Measurements from ENCODE around the gene LRRK1.
"Not testable (repeated sequence)": the region's sequence is repeated elsewhere in the genome, so short reads cannot be mapped to it uniquely, and the experiment has no call there.

Gene LRRK1

DNA sequence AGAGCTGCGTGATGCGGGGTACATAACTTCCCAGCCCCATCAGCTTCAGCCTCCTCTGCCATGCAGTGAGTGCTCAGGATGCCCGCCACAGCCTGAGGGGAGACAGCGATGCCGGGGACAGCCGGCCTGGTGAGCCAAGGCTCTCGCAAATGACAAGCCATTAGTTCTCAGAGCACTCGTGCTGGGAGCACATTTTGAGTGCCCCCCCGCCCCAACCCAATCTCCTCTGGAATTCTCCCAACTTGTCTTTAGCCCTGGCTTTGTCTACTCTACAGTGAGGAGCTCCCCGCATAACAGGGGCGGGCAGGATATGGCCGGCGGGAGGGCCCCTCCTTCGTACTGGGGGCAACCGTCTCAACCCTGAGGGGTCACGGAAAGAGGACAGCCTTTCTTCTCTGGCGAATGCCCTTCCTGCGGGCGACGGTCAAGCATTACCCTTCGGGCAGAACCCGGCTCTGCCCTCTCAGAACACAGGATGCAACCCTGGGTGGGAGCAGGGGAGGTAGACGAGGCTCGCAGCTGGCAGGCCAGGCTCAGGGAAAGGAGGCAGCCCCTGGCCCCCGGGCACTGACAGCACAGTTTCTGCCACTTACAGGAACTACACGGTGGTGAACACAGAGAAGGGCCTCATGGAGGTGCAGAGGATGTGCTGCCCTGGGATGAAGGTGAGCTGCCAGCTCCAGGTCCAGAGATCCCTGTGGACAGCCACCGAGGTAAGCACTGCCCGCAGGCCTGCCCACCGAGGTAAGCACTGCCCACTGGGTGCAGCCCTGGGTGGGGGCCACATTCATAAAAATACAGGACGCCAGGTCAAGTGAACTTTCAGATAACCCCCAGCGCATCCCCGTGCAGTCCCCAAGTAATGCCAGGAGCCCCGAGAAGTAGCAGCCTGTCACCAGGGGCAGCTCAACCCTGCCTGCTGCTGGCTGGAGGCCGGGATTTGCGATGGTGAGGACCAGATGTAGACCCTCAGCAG is 141.7 kb downstream of the LRRK1 start:
- DNase-seq: no peak

DNA sequence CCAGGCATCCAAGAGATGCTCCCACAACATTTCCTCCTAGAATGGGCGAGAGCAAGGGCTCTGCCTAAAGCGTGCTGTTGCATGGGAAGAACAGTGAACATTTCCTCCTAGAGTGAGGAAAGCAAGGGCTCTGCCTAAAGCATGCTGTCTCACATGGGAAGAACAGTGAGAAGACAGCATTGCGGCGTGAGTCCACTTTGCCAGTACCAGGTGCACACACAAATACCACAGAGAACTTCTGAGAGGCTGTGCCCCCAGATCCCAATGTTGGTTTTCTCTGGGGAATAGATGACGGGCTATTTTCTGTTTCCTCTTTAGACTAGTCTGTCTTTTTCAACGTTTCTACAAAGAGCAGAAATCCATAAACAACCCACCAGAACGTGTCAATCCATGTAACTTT is 142.9 kb downstream of the LRRK1 start:
- DNase-seq: no peak

DNA sequence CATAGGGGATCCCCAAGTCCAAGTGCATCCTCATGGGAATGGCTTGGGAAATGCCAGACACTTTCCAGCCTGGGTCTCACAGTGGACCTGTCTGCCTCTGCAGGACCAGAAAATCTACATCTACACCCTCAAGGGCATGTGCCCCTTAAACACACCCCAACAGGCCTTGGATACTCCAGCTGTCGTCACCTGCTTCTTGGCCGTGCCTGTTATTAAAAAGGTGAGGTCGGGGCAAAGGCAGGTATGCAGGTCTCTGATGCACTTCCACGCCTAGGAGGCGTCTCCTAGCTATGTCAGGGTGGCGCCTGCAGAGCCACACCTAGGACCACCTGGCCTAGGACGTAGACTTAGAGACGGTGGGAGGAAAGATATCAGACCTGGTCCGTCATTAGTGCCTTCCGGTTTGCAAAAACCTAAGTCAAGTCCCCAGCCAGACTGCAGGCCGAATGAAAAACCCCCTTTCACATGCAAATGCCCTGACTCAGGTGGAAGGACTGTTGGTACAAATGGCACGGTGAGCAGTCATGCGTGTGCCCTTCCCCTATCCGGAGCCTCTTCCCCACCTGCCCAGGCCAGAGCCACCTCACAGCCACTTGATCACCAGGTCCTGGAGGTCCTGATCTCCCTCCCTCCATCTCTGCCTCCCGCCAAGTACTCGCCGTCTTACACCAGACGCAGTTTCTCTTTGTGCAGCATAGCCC is 143.5 kb downstream of the LRRK1 start:
- DNase-seq: no peak

DNA sequence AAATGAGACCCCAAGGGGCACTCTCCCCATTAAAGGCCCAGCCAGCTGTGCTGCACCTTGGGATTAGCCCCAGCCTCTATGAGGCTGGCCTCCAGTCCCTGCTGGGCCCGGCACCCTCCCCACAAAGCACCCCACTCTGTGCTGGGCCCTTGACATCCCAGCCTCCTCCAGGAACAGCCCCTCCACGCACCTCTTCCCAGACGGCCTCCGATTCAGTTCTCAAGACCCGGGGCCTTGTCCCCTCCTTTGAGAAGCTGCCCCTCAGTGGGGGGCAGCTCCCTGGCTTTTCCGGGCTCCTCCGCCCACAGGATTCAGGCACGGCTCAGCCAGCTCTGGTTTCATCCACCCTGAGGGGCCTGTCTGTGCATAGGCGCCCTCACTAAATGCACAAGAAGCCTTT is 144.1 kb downstream of the LRRK1 start:
- no peak for DNase-seq

DNA sequence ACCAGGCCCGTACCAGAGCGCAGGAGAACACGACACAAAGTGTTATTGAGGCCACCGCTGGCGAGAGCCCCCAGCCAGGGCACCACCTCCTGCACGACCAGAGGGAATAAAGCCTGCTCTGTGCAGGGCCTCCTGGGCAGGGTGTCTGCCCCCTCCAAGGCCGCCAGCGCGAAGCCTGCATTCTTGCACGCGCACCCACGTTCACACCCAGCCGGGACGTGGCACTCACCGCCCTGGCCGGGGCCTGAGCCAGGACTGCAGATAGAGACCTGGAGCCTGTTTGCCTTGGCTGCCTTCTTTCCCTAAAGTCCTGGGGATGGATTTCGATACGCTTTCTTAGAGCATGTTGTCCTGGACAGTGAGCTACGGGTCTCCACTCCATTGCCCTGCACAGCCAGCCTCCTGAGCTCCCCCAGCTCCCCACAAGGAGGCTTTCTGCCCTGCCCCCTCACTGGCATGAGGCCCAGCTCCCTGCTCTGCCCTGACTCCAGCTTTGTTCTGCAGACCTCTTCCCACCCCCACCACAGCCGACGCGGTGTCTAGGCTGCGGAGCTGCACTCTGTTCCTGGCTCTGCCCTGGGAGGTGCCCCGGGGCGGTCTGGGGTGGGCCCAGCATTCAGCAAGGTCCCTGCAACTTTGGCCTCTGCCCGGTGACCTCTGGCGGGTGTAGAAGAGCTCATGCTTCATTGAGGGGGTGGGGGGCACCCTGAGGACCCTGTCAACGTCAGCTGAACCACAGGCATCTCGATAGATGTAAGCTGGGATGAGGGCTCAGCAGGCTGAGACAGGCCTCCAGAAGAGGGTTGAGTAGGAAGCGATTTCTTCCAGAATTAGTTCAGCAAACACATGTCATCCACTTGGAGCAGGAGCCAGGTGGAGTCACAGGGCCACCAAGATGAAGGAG is 145.0 kb downstream of the LRRK1 start:
- no peak for DNase-seq

DNA sequence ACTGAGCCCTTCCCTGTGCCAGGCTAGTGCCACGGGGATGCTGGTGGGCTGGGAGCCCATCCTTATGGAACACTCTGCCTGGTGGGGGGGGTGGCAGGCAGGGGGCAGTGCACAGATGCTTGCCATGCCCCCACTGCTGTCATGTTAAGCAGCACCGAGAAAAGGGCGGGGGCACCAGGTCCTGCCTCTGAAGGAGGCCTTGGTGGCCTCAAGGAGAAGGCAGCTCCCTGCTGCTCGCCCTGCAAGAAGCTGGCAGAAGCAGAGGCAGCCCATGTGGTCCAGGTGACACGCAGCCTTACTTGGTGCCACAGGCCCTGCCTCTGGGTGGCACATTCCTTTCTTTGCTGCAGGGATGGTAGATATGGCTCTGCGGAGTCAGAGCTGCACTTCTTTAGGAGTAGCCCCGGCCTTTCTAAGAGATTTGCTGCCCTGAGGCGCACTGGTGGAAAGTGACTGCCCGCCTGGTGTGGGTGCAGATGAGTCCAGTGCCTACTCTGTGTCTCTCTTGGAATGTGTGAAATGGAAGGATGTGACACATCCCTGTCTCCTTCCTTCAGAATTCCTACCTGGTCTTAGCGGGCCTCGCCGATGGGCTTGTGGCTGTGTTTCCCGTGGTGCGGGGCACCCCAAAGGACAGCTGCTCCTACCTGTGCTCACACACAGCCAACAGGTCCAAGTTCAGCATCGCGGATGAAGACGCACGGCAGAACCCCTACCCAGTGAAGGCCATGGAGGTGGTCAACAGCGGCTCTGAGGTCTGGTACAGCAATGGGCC is 145.8 kb downstream of the LRRK1 start:
- no peak for DNase-seq

DNA sequence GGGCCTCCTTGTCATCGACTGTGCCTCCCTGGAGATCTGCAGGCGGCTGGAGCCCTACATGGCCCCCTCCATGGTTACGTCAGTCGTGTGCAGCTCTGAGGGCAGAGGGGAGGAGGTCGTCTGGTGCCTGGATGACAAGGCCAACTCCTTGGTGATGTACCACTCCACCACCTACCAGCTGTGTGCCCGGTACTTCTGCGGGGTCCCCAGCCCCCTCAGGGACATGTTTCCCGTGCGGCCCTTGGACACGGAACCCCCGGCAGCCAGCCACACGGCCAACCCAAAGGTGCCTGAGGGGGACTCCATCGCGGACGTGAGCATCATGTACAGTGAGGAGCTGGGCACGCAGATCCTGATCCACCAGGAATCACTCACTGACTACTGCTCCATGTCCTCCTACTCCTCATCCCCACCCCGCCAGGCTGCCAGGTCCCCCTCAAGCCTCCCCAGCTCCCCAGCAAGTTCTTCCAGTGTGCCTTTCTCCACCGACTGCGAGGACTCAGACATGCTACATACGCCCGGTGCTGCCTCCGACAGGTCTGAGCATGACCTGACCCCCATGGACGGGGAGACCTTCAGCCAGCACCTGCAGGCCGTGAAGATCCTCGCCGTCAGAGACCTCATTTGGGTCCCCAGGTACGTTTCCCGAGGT is 146.5 kb downstream of the LRRK1 start:
- no peak for DNase-seq

DNA sequence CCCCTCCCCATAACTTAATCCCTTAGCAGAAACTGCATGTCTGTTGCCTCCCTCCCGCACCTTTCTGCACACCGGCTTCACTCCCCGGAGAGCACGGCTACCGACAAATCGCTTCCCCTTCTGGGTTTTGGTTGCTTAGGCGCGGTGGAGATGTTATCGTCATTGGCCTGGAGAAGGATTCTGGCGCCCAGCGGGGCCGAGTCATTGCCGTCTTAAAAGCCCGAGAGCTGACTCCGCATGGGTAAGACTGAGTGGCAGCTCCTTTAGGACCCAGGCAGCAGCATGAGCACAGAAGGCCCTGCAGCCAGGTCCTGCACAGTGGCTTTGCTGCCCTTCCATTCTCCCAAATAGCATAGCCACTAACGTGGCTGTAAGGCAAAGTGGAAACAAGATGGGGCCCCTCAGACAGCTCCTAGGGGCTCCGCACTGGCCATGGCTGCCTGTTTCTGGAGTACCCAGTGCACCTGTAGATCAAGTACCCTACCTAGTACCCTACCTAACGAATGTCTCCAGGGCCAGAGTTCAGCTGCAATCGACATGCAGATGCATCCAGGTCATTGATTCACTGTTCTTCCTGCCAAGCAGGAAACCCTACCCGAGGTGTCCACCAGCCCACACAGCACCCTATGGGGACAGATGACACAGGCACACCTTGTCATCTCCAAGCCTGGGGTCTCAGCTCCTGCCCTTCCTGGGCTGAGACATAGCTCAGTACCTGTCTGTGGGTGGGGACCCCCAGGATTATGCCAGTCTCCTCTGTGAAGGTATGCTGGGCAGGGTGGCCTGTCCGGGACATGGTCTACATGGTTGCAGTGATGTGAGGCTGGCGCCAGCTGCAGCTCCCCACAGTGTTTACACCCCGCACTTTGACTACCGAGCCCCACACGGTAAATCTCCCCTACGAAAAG is 147.6 kb downstream of the LRRK1 start:
- no peak for DNase-seq

DNA sequence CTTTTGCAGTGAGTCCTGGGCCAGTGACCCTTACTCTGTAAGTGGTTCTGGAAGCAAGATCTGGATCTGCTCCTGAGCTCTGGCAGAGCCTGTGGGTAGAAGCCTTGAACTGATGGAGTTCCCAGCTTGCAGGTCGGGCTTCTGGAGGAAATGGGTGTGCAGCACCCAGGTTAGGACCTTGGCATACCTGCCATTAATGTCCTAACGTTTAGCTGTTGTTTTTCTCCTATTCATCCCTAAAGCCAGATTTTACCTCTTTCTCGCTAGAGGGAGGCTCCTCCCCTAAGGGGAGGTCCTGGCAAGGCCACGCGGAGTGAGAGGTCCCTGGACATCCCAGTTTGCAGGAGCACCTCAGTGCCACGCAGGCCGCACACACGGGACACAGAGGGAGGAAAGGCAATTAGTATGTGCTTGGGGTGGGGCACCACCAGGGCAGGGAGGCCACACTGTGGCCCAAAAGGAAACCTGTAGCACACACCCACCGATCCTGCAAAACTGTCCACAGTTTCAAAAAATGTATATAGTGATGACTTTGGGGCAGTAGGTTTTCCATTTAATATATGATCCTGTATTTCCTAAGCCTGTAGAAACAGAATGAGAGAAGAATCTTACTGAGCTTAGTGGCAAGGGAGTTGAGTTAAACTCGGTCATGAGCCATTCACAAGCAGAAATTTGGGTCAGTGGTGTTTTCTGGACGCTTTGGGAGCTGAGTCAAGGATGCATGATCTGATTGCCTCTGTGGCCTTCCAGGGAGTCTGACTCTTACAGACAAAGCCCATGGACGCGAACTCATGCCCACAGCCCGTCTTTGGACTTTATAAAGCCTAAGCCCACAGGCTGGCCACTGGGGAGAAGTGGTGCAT is 148.7 kb downstream of the LRRK1 start:
- DNase-seq: no peak

DNA sequence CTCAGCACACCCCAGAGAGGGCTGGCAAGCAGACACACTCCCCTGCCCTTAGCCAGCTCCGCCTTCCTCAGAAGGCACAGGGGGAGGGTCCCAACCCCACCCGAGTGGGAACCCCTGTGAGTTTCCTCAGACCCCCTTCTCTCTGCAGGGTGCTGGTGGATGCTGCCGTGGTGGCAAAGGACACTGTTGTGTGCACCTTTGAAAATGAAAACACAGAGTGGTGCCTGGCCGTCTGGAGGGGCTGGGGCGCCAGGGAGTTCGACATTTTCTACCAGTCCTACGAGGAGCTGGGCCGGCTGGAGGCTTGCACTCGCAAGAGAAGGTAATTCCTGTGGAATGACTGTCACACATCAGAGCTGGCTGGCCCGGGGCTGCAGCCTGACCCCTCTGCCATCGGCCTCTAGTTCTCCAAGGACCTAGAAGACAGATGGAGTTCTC is 149.4 kb downstream of the LRRK1 start:
- DNase-seq: no peak

DNA sequence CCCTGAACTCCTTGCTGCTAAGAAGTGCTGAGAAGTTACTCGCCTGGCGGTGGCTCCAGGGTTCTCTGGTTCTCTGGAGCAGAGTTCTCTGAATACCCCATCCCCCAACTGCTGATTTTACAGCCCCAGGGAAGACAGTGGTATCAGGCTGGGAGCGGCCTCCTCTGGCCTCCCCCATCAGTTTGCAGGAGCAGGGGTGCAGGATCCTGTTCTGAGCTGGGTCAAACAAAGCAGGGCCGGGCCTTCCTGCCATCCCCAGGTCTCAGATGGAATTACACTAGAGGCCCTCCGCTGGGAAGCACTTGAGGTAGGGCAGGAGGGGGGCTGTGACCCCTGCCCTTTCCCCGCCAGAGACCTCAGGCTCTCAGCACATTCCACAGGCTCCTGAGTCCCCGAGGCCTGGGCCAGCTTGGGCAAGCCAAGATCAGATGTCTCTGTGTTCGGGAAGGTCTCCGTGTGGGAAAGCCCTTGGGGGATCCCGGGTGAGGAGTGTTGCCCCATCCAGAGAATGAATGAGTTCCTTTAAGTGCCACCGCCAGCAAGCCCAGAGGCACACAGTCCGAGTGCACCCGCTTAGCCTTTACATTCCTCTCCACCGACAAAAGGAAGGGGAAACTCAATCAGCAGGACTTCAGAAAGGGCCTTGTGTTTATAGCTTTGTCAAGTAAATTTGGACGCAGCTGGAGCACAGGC is 149.9 kb downstream of the LRRK1 start:
- no peak for DNase-seq

DNA sequence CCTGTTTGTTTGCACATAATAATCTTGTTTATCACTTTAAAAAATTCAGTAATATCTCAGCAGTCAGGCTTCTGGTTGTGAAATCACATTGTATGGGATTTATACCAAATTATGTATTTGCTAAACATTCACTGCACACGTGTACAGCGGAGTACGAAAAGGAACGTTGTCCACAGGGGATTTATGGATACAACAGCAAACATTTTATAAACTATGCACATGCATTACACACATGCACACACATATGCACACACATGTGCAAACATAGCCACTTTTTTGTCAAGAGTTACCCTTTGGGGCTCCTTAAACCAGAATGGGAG is 150.5 kb downstream of the LRRK1 start:
- DNase-seq: no peak

DNA sequence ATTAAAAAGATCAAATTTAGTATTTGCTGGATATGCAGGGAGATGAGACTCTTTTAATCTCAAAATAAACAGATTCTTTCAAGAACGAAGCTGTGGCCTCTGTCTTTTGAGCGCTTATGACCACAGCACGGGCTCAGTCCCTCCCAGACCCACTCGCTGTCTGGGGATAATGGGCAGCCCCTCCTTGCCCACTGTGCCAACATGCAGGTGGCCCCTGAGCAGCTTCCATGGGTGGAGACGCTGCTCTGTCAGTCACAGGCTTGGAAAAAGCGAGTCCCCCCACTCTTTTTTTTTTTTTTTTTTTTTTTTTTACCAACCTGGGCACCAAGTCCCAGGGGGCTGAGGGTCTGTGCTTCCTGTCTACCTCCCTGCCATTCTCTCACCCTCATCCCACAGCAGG is 150.9 kb downstream of the LRRK1 start:
- DNase-seq: no peak

DNA sequence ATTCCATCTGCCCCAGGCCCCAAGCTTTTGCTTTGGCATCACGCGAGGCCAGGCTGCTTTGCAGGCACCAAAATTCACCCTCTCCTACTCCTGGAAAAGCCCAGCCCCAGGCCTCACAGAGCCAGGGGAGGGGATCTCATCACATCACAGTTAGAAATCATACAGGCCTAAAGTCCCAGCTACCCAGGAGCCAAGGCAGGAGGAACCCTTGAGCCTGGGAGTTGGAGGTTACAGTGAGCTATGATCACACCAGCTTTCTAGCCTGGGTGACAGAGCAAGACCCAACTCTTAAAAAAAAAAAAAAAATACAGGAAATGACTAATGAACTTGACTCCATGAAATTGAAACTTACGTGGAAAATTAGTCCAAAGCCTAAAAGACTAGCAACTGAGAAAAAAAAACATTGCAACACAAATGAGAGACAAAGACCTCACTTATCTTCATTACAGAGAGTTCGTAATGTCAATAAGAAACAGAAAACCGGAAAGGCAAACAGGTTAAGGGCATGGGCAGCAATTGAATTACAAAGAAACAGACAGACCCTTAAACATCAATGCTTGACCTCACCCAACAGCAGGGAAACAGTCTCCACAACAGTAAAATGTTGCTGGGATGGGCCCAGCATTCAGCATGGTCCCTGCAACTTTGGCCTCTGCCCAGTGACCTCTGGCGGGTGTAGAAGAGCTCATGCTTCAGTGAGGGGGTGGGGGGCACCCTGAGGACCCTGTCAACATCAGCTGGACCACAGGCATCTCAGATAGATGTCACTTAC is 151.5 kb downstream of the LRRK1 start:
- DNase-seq: no peak

DNA sequence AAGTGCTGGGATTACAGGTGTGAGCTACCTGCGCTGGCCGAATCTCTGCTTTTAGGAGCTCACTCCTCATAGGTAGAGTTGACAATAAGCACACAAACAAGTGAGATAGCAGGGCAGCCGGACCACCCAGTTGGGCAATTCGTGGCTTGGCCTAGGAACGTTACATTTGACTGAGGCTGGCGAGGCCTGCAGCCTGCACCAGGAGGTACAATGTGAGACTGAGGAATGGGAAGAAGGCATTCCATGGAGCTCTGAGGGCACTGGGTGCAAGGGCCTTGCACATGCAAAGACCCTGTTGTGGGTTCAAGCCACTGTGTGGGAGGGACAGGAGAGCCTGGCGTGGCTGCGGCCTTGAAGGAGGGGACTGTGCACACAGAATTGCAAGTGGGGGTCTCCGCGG is 152.5 kb downstream of the LRRK1 start:
- DNase-seq: no peak

DNA sequence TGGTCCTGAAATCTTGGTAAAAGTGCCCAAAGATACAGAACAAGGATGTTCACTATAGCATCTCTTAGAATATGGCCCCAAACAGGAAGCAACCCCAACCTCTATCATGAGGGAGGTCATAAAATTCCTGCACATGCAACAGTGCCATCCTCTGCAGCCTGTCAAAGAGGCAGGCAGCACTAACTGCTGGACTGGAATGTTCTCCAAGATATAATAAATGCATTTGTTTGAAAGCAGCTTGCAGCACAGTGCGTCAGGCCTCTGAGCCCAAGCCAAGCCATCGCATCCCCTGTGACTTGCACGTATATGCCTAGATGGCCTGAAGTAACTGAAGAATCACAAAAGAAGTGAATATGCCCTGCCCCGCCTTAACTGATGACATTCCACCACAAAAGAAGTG is 153.1 kb downstream of the LRRK1 start:
- not testable (repeated sequence) for DNase-seq

DNA sequence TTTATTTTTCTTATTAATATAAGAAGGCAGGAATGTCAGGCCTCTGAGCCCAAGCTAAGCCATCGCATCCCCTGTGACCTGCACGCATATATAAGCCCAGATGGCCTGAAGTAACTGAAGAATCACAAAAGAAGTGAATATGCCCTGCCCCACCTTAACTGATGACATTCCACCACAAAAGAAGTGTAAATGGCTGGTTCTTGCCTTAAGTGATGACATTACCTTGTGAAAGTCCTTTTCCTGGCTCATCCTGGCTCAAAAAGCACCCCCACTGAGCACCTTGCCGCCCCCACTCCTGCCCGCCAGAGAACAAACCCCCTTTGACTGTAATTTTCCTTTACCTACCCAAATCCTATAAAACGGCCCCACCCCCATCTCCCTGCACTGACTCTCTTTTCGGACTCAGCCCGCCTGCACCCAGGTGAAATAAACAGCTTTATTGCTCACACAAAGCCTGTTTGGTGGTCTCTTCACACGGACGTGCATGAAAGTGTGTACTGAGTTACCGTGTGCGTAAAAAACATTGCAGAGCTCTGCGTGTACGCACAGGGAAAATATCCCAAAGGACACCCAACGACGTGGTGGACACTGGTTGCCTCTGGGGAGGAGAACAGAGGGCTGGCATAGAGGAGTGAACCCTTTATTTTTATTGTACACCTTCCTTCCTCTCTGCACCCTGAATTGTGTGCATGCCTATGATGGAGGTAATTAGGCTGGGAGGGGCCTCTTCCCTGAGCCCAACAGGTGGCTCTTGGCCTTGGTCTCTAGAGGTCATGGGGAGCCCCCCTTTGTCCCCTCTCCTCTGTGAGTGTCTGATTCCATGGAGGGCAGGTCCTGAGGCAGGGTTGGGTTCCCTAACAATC is 158.9 kb downstream of the LRRK1 start:
- not testable (repeated sequence) for DNase-seq

All from activated T-cell treated with anti-CD3 and anti-CD28 coated beads, Interleukin-2, amount 50 U/mL, for 48 hours (primary cell).